ENCODE data around the gene GINS3. TPM values are rescaled to one million over a fixed set of nuclear protein-coding genes. Genes with fewer than 3 reads are reported as not detected.
A peak's percentile ranks its signal among the peaks of the same experiment; 100 is the strongest.
"Not testable (repeated sequence)": the region's sequence is repeated elsewhere in the genome, so short reads cannot be mapped to it uniquely, and the experiment has no call there.

GINS3 gene
- total RNA-seq, 4 donors from 2014 or later, result 2.8 to 12.4 (median 7.0) TPM

DNA sequence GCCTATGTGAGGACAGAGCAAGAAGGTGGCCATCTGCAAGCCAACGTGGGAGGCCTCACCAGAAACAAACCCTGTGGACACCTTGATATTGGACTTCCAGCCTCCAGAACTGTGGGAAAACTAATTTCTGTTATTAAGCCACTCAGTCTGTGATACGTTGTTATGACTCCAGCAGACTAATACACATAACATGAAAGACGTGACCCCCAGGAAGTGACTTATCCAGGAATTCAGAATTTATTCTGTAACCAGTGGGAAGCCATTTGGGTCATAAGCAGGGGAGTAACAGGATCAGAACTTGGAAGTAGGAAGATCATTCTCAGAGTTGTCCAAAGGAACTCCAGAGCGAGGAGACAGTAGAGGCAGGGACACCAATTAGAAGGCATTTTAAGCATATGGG, 12.5 kb upstream of the GINS3 start:
- 90 to 94% methylated on average over 4 of the region's 4 CpGs for WGBS, 2 donors
- DNase-seq (ENCODE audit: low spot score in 2 of 2), result no peak
- no peak for TF ChIP-seq POLR2A (IDR thresholded peaks at IDR 0.05)
- TF ChIP-seq, protein P1, sequence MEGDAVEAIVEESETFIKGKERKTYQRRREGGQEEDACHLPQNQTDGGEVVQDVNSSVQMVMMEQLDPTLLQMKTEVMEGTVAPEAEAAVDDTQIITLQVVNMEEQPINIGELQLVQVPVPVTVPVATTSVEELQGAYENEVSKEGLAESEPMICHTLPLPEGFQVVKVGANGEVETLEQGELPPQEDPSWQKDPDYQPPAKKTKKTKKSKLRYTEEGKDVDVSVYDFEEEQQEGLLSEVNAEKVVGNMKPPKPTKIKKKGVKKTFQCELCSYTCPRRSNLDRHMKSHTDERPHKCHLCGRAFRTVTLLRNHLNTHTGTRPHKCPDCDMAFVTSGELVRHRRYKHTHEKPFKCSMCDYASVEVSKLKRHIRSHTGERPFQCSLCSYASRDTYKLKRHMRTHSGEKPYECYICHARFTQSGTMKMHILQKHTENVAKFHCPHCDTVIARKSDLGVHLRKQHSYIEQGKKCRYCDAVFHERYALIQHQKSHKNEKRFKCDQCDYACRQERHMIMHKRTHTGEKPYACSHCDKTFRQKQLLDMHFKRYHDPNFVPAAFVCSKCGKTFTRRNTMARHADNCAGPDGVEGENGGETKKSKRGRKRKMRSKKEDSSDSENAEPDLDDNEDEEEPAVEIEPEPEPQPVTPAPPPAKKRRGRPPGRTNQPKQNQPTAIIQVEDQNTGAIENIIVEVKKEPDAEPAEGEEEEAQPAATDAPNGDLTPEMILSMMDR (IDR thresholded peaks at IDR 0.05), result no peak
- H3K4me3 ChIP-seq (ENCODE audit: low read depth, poor library complexity, severe bottlenecking), result no peak overlapping the region
- intact Hi-C loops (cut with DNase I; ENCODE audit: low total_unique reads), result no loop called here

DNA sequence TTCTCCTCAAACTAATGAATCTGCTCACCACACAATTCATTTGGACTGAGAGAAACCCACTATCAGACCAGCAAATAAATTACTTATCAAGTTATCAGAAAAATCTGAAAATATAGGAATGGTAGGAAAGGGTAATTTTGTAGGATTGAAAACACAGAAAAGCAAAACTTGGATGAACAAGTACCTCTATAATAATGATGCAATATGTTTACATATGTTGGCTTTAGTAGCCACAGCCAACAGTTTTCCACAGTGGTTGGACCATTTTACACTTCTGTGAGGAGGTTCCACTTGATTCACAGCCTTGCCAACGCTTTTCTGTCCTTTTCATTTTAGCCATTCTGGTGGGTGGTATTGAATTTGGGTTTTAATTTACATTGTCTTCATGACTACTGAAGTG, 10.6 kb upstream of the GINS3 start:
- intact Hi-C loops (cut with DNase I; ENCODE audit: low total_unique reads), result no loop called here
- no peak for TF ChIP-seq POLR2A (IDR thresholded peaks at IDR 0.05)
- TF ChIP-seq, protein P1 (IDR thresholded peaks at IDR 0.05), result no peak
- WGBS, 2 donors, result 79 to 81% methylated on average over 1 of the region's 1 CpG
- no peak for DNase-seq (ENCODE audit: low spot score in 2 of 2)
- no peak overlapping the region for H3K4me3 ChIP-seq (ENCODE audit: low read depth, poor library complexity, severe bottlenecking)

GRCh38 chr16:58384437-58385055, 7.7 kb upstream of the GINS3 start:
- intact Hi-C loops (cut with DNase I; ENCODE audit: low total_unique reads), result no loop called here
- DNase-seq (ENCODE audit: low spot score in 2 of 2), result no peak
- WGBS, 2 donors, result 35 to 52% methylated on average over 5 of the region's 5 CpGs
- TF ChIP-seq POLR2A (IDR thresholded peaks at IDR 0.05), result no peak
- TF ChIP-seq, protein P1 (IDR thresholded peaks at IDR 0.05), result no peak
- H3K4me3 ChIP-seq (ENCODE audit: low read depth, poor library complexity, severe bottlenecking), result no peak overlapping the region

- H3K4me3 ChIP-seq (ENCODE audit: low read depth, poor library complexity, severe bottlenecking), result no peak overlapping the region
- WGBS, 2 donors, result 80 to 82% methylated on average over 7 of the region's 7 CpGs
- intact Hi-C loops (cut with DNase I; ENCODE audit: low total_unique reads), result no loop called here
- TF ChIP-seq POLR2A (IDR thresholded peaks at IDR 0.05), result no peak
- TF ChIP-seq, protein P1 (IDR thresholded peaks at IDR 0.05), result no peak
- no peak for DNase-seq (ENCODE audit: low spot score in 2 of 2)
Measured at GRCh38 chr16:58385218-58385773, 7.0 kb upstream of the GINS3 start.

- intact Hi-C loops (cut with DNase I; ENCODE audit: low total_unique reads), result no loop called here
- TF ChIP-seq POLR2A (IDR thresholded peaks at IDR 0.05), result no peak
- TF ChIP-seq, protein P1 (IDR thresholded peaks at IDR 0.05), result no peak
- DNase-seq (ENCODE audit: low spot score in 2 of 2), result no peak
- H3K4me3 ChIP-seq (ENCODE audit: low read depth, poor library complexity, severe bottlenecking), result no peak overlapping the region
Measured at GRCh38 chr16:58389724-58390123, 2.5 kb upstream of the GINS3 start.

DNA sequence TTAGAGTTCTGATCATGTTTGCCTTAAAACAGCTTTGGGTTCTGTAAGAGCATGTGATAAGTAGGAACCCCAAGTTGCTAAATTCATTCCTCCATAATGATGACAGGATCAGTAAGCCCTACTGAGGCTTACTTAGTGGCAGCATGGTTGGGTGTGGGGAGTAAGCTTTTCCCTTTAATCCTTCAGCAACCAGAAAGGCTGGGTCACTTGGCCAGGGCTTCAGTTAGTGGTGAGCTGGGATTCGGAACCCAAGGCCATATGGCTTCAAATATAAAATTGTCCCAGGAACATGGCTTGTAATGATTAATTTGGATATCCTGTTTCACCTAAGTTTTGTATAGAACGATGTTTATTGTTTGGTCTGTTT, 850 bp downstream of the GINS3 start:
- H3K4me3 ChIP-seq (ENCODE audit: low read depth, poor library complexity, severe bottlenecking), result peak overlapping the region; percentile 84
- 59 to 78% methylated on average over 2 of the region's 2 CpGs for WGBS, 2 donors
- intact Hi-C loops (cut with DNase I; ENCODE audit: low total_unique reads), result no loop called here
- TF ChIP-seq, protein P1 (IDR thresholded peaks at IDR 0.05), result no peak
- TF ChIP-seq POLR2A (IDR thresholded peaks at IDR 0.05), result no peak
- no peak for DNase-seq (ENCODE audit: low spot score in 2 of 2)

DNA sequence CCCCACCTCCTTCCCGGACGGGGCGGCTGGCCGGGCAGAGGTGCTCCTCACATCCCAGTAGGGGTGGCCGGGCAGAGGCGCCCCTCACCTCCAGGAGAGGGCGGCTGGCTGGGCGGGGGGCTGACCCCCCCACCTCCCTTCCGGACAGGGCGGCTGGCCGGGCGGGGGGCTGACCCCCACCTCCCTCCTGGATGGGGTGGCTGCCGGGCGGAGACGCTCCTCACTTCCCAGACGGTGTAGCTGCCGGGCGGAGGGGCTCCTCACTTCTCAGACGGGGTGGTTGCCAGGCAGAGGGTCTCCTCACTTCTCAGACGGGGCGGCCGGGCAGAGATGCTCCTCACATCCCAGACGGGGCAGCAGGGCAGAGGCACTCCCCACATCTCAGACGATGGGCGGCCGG, 4.6 kb downstream of the GINS3 start:
- intact Hi-C loops (cut with DNase I; ENCODE audit: low total_unique reads); H3K4me3 ChIP-seq (ENCODE audit: low read depth, poor library complexity, severe bottlenecking): not testable (repeated sequence)
- 97 to 100% methylated on average over 2 to 6 of the region's 26 CpGs for WGBS, 2 donors
- peak in 1 of 2 donors; percentile 43 for DNase-seq (ENCODE audit: low spot score in 2 of 2)
